HCT116 (cell line): ENCODE results near the gene CTNNA2. TPM values are rescaled to one million over a fixed set of nuclear protein-coding genes. Genes with fewer than 3 reads are reported as not detected.

Source experiments
- ATAC-seq: fragments of 200-7000 bp; cut with Tn5 transposase; 2 replicates; pipeline ENCODE4 v1.9.1; 2020; ENCODE audit warnings: mild to moderate bottlenecking, moderate library complexity
- BruUV-seq: library from RNA; stranded (reverse); fragments of 400-500 nt; replicated peaks from 2 replicates; lab custom pipeline; 2021; lab: Mats Ljungman, UMichigan
- CTCF ChIA-PET: fragments of 300-600 bp; sonication (Branson Sonifier 250); formaldehyde crosslinking; loops from one replicate; lab custom pipeline; 2021; ENCODE audit warnings: antibody characterized with exemption; lab: Charles Lee
- POLR2A ChIA-PET: fragments of 300-600, 350-600 bp; sonication (Branson Sonifier 250); formaldehyde crosslinking; loops from one replicate; lab custom pipeline; 2021; ENCODE audit warnings: antibody characterized with exemption; lab: Charles Lee
- RAD21 ChIA-PET, 2 experiments: fragments of 300-600 bp; sonication (Branson Sonifier 250); formaldehyde crosslinking; loops; one replicate each; lab custom pipeline; 2023; ENCODE audit warnings: low total read pairs in 2 of 2; ENCODE audit not compliant: uncharacterized antibody in 2 of 2, unreplicated experiment in 2 of 2, low non-redundant PET in 1 of 2; lab: Charles Lee
- DNase-seq: peaks from one replicate; pipeline ENCODE4 v3.0.0-alpha.2; 2010; ENCODE audit warnings: low read depth, low spot score
- H2AFZ ChIP-seq: fragments of 200-600 bp; shearing (Covaris generic), sonication (generic); 2 replicates; pipeline ENCODE4 v1.6.1; 2017; ENCODE audit warnings: low read depth, mixed run types, mixed read lengths, antibody characterized with exemption, low read length; ENCODE audit not compliant: poor library complexity, severe bottlenecking
- H3K27ac ChIP-seq: 2 replicates; pipeline ENCODE4 v1.5.1; 2012; ENCODE audit warnings: low read depth, low read length
- H3K27me3 ChIP-seq: fragments of 200-600 bp; sonication (generic); 2 replicates; pipeline ENCODE4 v1.6.1; 2016; ENCODE audit warnings: mixed run types, low read length, mixed read lengths; ENCODE audit not compliant: insufficient read depth
- H3K36me3 ChIP-seq, 2 experiments: fragments of 200-500 bp in 1 of 2; fragments of 200-600 bp in 1 of 2; sonication (Bioruptor generic) in 1 of 2; sonication (generic) in 1 of 2; 2 replicates each; pipeline versions ENCODE4 v1.5.1 to v1.6.1; 2014 to 2016; ENCODE audit warnings: low read length in 2 of 2, inconsistent platforms in 1 of 2, mixed read lengths in 1 of 2, mixed run types in 1 of 2; ENCODE audit not compliant: insufficient read depth in 2 of 2, control insufficient read depth in 1 of 2
- H3K4me1 ChIP-seq, 2 experiments: fragments of 200-600 bp in 1 of 2; sonication (generic) in 1 of 2; 2 replicates each; pipeline versions ENCODE4 v1.5.1 to v1.6.1; 2012 to 2017; ENCODE audit warnings: low read length in 2 of 2, inconsistent platforms in 1 of 2, mild to moderate bottlenecking in 1 of 2, mixed read lengths in 1 of 2, mixed run types in 1 of 2, moderate library complexity in 1 of 2; ENCODE audit not compliant: insufficient read depth in 2 of 2, control insufficient read depth in 1 of 2
- H3K4me2 ChIP-seq: fragments of 200-600 bp; sonication (generic); 2 replicates; pipeline ENCODE4 v1.6.1; 2017; ENCODE audit warnings: mixed run types, low read length, mixed read lengths
- H3K4me3 ChIP-seq, 2 experiments: fragments of 200-600 bp in 1 of 2; sonication (generic) in 1 of 2; replicated peaks in 1 of 2; 2 replicates each; pipeline ENCODE4 v1.5.1; 2011 to 2016; ENCODE audit warnings: low read length in 2 of 2, control low read depth in 1 of 2, low read depth in 1 of 2, mild to moderate bottlenecking in 1 of 2, mixed read lengths in 1 of 2, mixed run types in 1 of 2
- H3K79me2 ChIP-seq: fragments of 200-600 bp; sonication (generic); 2 replicates; pipeline ENCODE4 v1.6.1; 2017; ENCODE audit warnings: mild to moderate bottlenecking, mixed run types, low read length, moderate library complexity, mixed read lengths; ENCODE audit not compliant: insufficient read depth
- H3K9ac ChIP-seq: fragments of 200-600 bp; sonication (generic); 2 replicates; pipeline ENCODE4 v1.6.1; 2016; ENCODE audit warnings: low read length, mixed read lengths
- H3K9me2 ChIP-seq: fragments of 200-600 bp; sonication (generic), shearing (Covaris generic); 2 replicates; pipeline ENCODE4 v1.6.1; 2017; ENCODE audit warnings: mixed run types, mild to moderate bottlenecking, moderate library complexity; ENCODE audit not compliant: insufficient read depth
- H3K9me3 ChIP-seq, 2 experiments: fragments of 200-500 bp in 1 of 2; fragments of 200-600 bp in 1 of 2; sonication (Bioruptor generic) in 1 of 2; sonication (generic) in 1 of 2; 2 replicates each; pipeline ENCODE4 v1.6.1; 2014 to 2017; ENCODE audit warnings: low read length in 2 of 2, mixed read lengths in 2 of 2, inconsistent platforms in 1 of 2, low read depth in 1 of 2, mild to moderate bottlenecking in 1 of 2, mixed run types in 1 of 2, moderate library complexity in 1 of 2; ENCODE audit not compliant: control insufficient read depth in 1 of 2, insufficient read depth in 1 of 2
- H4K20me1 ChIP-seq: fragments of 200-600 bp; sonication (generic), shearing (Covaris generic); 2 replicates; pipeline ENCODE4 v1.6.1; 2017; ENCODE audit warnings: mixed run types, mild to moderate bottlenecking, moderate library complexity; ENCODE audit not compliant: insufficient read depth
- CEBPB ChIP-seq: IDR thresholded peaks from 2 replicates; pipeline ENCODE4 v1.6.1; 2012; ENCODE audit warnings: low read depth
- EGR1 ChIP-seq: IDR thresholded peaks from 2 replicates; pipeline ENCODE4 v1.6.1; 2012; ENCODE audit warnings: low read depth
- ELF1 ChIP-seq: IDR thresholded peaks from 2 replicates; pipeline ENCODE4 v1.6.1; 2012; ENCODE audit warnings: low read depth, borderline replicate concordance
- EZH2 ChIP-seq: fragments of 200-600 bp; sonication (generic); IDR thresholded peaks from 2 replicates; pipeline ENCODE4 v1.6.1; 2017; ENCODE audit warnings: antibody characterized with exemption, mixed run types
- EZH2phosphoT487 ChIP-seq: fragments of 200-600 bp; IDR thresholded peaks from 2 replicates; pipeline ENCODE4 v1.6.1; 2018; ENCODE audit warnings: antibody characterized with exemption, borderline replicate concordance
- FOSL1 ChIP-seq: IDR thresholded peaks from 2 replicates; pipeline ENCODE4 v1.6.1; 2012; ENCODE audit warnings: low read depth
- RAD21 ChIP-seq: IDR thresholded peaks from 2 replicates; pipeline ENCODE4 v1.6.1; 2012; ENCODE audit warnings: low read depth, mild to moderate bottlenecking
- SIN3A ChIP-seq: IDR thresholded peaks from 2 replicates; pipeline ENCODE4 v1.6.1; 2012; ENCODE audit warnings: low read depth
- SP1 ChIP-seq: IDR thresholded peaks from 2 replicates; pipeline ENCODE4 v1.6.1; 2012; ENCODE audit warnings: low read depth
- SRF ChIP-seq: IDR thresholded peaks from 2 replicates; pipeline ENCODE4 v1.6.1; 2012; ENCODE audit warnings: low read depth
- YY1 ChIP-seq: IDR thresholded peaks from 2 replicates; pipeline ENCODE4 v1.6.1; 2011; ENCODE audit warnings: low read length, low read depth, moderate library complexity, mild to moderate bottlenecking; ENCODE audit not compliant: insufficient replicate concordance; ENCODE audit errors: extremely low read depth
- ZFX ChIP-seq: fragments of 450-650 bp; IDR thresholded peaks from 2 replicates; pipeline ENCODE4 v1.6.1; 2017
- intact Hi-C: fragments of 100-400 bp; cut with micrococcal nuclease; formaldehyde crosslinking; loops from 2 replicates; pipeline ENCODE4 v1.10.0; 2022
- total RNA-seq: library from RNA; stranded (reverse); gene quantifications from one replicate; pipeline ENCODE4 v1.2.1, GENCODE V29; 2021; ENCODE audit not compliant: unreplicated experiment
- TF ChIP-seq, protein P1 (sequence below): IDR thresholded peaks from 2 replicates; pipeline ENCODE4 v1.6.1; 2012
- TF ChIP-seq, protein P2 (sequence below): IDR thresholded peaks from 2 replicates; pipeline ENCODE4 v1.6.1; 2011; ENCODE audit warnings: mild to moderate bottlenecking, low read length, moderate library complexity; ENCODE audit not compliant: insufficient replicate concordance; ENCODE audit errors: extremely low read depth
- TF ChIP-seq, protein P3 (sequence below), 3 experiments: fragments of 200-600 bp in 1 of 3; sonication (generic) in 1 of 3; IDR thresholded peaks in 2 of 3; conservative IDR thresholded peaks in 1 of 3; 2 replicates each; pipeline ENCODE4 v1.5.1; 2012 to 2017; ENCODE audit warnings: low read depth in 2 of 3, low read length in 2 of 3, antibody characterized with exemption in 1 of 3, borderline replicate concordance in 1 of 3, control low read depth in 1 of 3, mild to moderate bottlenecking in 1 of 3, mixed read lengths in 1 of 3, mixed run types in 1 of 3, moderate library complexity in 1 of 3; ENCODE audit not compliant: insufficient read depth in 1 of 3
- TF ChIP-seq, protein P4 (sequence below): IDR thresholded peaks from 2 replicates; pipeline ENCODE4 v1.6.1; 2012

The CTNNA2 gene
- total RNA-seq, 1 experiment from 2014 or later: not detected

DNA sequence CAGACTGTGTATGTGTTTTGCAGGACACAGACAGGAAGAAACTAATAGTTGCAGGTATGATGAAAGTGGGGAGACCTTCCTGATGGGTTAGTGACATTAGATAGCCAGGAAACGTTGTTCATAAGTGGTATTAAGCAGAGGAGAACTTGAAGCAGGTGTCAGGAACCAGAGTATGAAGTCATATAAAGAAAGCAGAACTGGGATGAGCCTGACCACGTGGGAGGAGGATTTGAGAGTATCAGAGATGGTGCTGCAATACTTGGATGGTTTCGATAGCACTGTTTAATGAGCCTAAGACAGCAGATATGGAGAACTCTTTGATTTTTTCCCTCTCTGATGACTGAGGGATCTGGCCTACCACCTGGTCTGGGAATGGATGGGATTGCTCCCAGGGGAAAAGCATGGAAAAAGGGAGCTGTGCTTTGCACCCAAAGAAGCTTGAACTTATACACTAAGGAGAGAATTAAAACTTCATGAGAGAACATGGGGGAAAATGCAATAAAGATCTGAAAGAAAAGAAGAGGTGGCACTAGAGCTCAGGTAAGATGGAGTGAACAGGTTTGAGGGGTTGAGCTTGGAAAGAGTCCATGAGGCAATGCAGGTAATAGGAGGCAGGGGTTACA lies 1017.7 kb downstream of the CTNNA2 start:
- ATAC-seq (no peak), DNase-seq (no peak)
- no peak overlapping the region for H2AFZ ChIP-seq
- no peak overlapping the region for H3K27ac ChIP-seq
- RAD21 ChIA-PET: no interaction called here
- no peak for TF ChIP-seq FOSL1
- no peak for TF ChIP-seq SIN3A
- TF ChIP-seq EGR1: no peak
- no peaks in the 10 kb centered on the region for H3K27me3 ChIP-seq
- no peak overlapping the region for H3K9ac ChIP-seq
- H4K20me1 ChIP-seq: no peaks in the 10 kb centered on the region
- BruUV-seq: no TSS peak
- no peak overlapping the region for H3K4me3 ChIP-seq
- no peaks in the 10 kb centered on the region for H3K9me2 ChIP-seq
- POLR2A ChIA-PET: no interaction called here
- CTCF ChIA-PET: no interaction called here
- no peaks in the 10 kb centered on the region for H3K4me1 ChIP-seq
- H3K36me3 ChIP-seq: no peaks in the 10 kb centered on the region
- H3K79me2 ChIP-seq: no peaks in the 10 kb centered on the region
- H3K9me3 ChIP-seq: peaks cover 0 to 5% of the 10 kb centered on the region in 2 experiments; a peak in 2 of 4 replicates
- H3K4me2 ChIP-seq: no peak overlapping the region
- intact Hi-C loops: no loop called here

DNA sequence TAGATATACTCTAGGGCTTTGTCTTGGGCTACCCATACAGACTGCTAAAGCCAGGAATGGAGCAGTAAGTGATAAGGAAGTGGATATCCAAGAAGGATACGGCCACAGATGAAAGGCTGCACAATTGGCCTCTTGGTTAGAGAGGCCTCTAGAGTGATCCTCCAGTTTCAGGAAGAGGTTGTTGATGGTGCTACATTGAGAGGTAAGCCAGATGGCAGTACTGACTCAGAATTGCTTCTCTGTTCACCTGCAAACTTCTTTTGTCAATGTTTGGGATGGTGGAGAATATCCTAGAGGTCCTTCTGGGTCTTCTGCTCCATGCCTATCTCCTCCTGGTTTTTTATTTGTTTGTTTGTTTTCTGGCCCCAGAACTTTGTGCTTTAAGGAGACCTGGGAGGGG lies 1018.5 kb downstream of the CTNNA2 start:
- no TSS peak for BruUV-seq
- intact Hi-C loops: no loop called here
- no peak overlapping the region for H3K27ac ChIP-seq
- DNase-seq: no peak
- H3K4me3 ChIP-seq: no peak overlapping the region
- ChIA-PET CTCF (no interaction called here), POLR2A (no interaction called here), RAD21 (no interaction called here)
- peaks cover 0 to 5% of the 10 kb centered on the region in 2 experiments; a peak in 2 of 4 replicates for H3K9me3 ChIP-seq
- no peak for ATAC-seq
- no peaks in the 10 kb centered on the region for H4K20me1 ChIP-seq
- H3K36me3 ChIP-seq: no peaks in the 10 kb centered on the region
- H2AFZ ChIP-seq: no peak overlapping the region
- no peaks in the 10 kb centered on the region for H3K4me1 ChIP-seq
- H3K27me3 ChIP-seq: no peaks in the 10 kb centered on the region
- H3K9me2 ChIP-seq: no peaks in the 10 kb centered on the region
- no peak overlapping the region for H3K4me2 ChIP-seq
- TF ChIP-seq YY1 (no peak), SP1 (no peak), ZFX (no peak), ELF1 (no peak), CEBPB (no peak), SRF (no peak), FOSL1 (no peak), RAD21 (no peak), SIN3A (no peak), EZH2phosphoT487 (no peak), EZH2 (no peak)
- TF ChIP-seq, protein P1, sequence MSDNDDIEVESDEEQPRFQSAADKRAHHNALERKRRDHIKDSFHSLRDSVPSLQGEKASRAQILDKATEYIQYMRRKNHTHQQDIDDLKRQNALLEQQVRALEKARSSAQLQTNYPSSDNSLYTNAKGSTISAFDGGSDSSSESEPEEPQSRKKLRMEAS: no peak
- TF ChIP-seq, protein P2, sequence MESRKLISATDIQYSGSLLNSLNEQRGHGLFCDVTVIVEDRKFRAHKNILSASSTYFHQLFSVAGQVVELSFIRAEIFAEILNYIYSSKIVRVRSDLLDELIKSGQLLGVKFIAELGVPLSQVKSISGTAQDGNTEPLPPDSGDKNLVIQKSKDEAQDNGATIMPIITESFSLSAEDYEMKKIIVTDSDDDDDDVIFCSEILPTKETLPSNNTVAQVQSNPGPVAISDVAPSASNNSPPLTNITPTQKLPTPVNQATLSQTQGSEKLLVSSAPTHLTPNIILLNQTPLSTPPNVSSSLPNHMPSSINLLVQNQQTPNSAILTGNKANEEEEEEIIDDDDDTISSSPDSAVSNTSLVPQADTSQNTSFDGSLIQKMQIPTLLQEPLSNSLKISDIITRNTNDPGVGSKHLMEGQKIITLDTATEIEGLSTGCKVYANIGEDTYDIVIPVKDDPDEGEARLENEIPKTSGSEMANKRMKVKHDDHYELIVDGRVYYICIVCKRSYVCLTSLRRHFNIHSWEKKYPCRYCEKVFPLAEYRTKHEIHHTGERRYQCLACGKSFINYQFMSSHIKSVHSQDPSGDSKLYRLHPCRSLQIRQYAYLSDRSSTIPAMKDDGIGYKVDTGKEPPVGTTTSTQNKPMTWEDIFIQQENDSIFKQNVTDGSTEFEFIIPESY: no peak
- TF ChIP-seq, protein P3, sequence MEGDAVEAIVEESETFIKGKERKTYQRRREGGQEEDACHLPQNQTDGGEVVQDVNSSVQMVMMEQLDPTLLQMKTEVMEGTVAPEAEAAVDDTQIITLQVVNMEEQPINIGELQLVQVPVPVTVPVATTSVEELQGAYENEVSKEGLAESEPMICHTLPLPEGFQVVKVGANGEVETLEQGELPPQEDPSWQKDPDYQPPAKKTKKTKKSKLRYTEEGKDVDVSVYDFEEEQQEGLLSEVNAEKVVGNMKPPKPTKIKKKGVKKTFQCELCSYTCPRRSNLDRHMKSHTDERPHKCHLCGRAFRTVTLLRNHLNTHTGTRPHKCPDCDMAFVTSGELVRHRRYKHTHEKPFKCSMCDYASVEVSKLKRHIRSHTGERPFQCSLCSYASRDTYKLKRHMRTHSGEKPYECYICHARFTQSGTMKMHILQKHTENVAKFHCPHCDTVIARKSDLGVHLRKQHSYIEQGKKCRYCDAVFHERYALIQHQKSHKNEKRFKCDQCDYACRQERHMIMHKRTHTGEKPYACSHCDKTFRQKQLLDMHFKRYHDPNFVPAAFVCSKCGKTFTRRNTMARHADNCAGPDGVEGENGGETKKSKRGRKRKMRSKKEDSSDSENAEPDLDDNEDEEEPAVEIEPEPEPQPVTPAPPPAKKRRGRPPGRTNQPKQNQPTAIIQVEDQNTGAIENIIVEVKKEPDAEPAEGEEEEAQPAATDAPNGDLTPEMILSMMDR (IDR thresholded peaks at IDR 0.05 in 2 of 3, conservative IDR thresholded peaks at IDR 0.05 in 1 of 3; ENCODE audit: borderline replicate concordance in 1 of 3, insufficient read depth in 1 of 3, low read depth in 2 of 3, low read length in 2 of 3): no peak
- TF ChIP-seq, protein P4, sequence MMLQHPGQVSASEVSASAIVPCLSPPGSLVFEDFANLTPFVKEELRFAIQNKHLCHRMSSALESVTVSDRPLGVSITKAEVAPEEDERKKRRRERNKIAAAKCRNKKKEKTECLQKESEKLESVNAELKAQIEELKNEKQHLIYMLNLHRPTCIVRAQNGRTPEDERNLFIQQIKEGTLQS: no peak
- no peaks in the 10 kb centered on the region for H3K79me2 ChIP-seq
- H3K9ac ChIP-seq: no peak overlapping the region
